Inflammatory macrophage (primary cell): Measurements from ENCODE around the gene ZSWIM1.
A peak's percentile ranks its signal among the peaks of the same experiment; 100 is the strongest.
"Not testable (repeated sequence)": the region's sequence is repeated elsewhere in the genome, so short reads cannot be mapped to it uniquely, and the experiment has no call there.

Experiments
- DNase-seq, 2 donors: peaks; one replicate each; pipeline ENCODE4 v3.0.0-alpha.2; 2020 to 2022

ZSWIM1 gene

GRCh38 chr20:45857114-45857881 lies 23.7 kb upstream of the ZSWIM1 start, which contains the start of the genes ACOT8 and ZSWIM3:
ACOT8 (minus strand) TSS chr20:45857392; CDS start chr20:45857315, 77 bp downstream.
ZSWIM3 (plus strand) TSS chr20:45857614; CDS start chr20:45857826, 212 bp downstream.
- DNase-seq, result peak; percentile 100

- no peak for DNase-seq
These were observed 23.2 kb upstream of the ZSWIM1 start for GRCh38 chr20:45857882-45858216.

GRCh38 chr20:45859916-45860315 lies 21.1 kb upstream of the ZSWIM1 start:
- no peak for DNase-seq

- DNase-seq, result no peak
These were observed 20.3 kb upstream of the ZSWIM1 start for GRCh38 chr20:45860560-45861220.

- DNase-seq, result no peak
These were observed 19.6 kb upstream of the ZSWIM1 start for GRCh38 chr20:45861221-45862075.

- no peak for DNase-seq
These were observed 17.2 kb upstream of the ZSWIM1 start for GRCh38 chr20:45863543-45864470.

GRCh38 chr20:45866454-45866853 lies 14.6 kb upstream of the ZSWIM1 start:
- no peak for DNase-seq

GRCh38 chr20:45867136-45867818 lies 13.8 kb upstream of the ZSWIM1 start:
- no peak for DNase-seq

GRCh38 chr20:45867819-45868176 lies 13.2 kb upstream of the ZSWIM1 start:
- DNase-seq, result no peak

- no peak for DNase-seq
These were observed 8.4 kb upstream of the ZSWIM1 start for GRCh38 chr20:45872626-45873025.

GRCh38 chr20:45873409-45874103 lies 7.5 kb upstream of the ZSWIM1 start:
- DNase-seq, result no peak

- DNase-seq, result not testable (repeated sequence)
These were observed 6.9 kb upstream of the ZSWIM1 start for GRCh38 chr20:45874104-45874481.

GRCh38 chr20:45874576-45874975 lies 6.5 kb upstream of the ZSWIM1 start:
- no peak for DNase-seq

- DNase-seq, result no peak
These were observed 2.8 kb upstream of the ZSWIM1 start for GRCh38 chr20:45878076-45878761.

- no peak for DNase-seq
These were observed 1.6 kb downstream of the ZSWIM1 start for GRCh38 chr20:45882469-45883099.

- no peak for DNase-seq
These were observed 2.1 kb downstream of the ZSWIM1 start for GRCh38 chr20:45883100-45883469.

GRCh38 chr20:45886590-45887345 lies 5.7 kb downstream of the ZSWIM1 start:
- no peak for DNase-seq

GRCh38 chr20:45887346-45887715 lies 6.3 kb downstream of the ZSWIM1 start, which contains the start of gene SPATA25:
SPATA25 (minus strand) TSS chr20:45887622; CDS start chr20:45887590, 32 bp downstream.
- DNase-seq, result no peak

GRCh38 chr20:45888681-45889080 lies 7.7 kb downstream of the ZSWIM1 start:
- no peak for DNase-seq
